Measurements from ENCODE around the gene SPON1. TPM values are rescaled to one million over a fixed set of nuclear protein-coding genes. Genes with fewer than 3 reads are reported as not detected.

SPON1 gene
- total RNA-seq, 3 donors from 2014 or later (not counting 1 experiment from before 2014, with no cell fraction given) = 0.09 to 0.18 TPM; not detected in 1

DNA sequence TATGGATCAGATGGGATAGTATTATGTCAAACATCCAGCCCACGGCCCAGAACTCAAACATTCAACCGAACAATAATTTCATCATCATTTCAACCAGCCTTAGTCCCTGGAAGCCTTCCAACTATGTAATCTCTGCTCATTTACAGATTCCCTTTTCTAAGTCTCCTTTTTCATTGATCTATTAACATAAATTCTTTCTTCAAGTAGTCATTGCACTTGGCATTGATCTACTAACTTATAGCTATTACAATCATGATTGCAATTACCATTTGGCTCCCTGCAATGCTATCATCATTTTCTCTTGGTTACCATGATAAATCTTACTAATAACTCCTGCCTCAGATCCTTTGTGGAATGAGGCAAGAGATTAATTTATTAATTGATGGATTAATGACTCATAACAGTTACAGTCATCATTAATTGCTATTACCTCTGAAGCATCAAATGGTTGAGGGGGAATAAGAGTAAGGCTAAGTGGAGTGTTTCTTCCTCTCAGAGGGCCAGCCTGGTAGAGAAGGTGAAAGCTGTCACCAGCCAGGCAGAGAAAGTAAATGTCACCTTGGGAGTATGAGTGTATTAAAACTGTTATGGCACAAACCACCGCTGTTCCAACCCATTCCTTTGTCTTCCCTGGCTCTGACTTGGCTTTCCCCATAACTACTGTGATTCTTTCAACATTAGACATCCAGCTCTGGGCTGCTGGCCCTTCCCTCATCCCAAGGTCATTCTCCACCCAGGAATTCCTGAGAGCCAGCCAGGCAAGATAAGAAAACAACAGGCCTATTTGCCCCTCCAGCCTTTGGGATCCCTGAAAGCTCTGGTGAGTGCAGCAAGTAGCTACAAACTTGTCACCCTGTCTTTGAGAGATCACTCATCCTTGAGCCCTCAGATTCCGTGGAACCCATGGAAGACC lies 221.8 kb downstream of the SPON1 start:
- no peak overlapping the region for H3K27ac Mint-ChIP-seq
- 79% methylated on average over 4 of the region's 4 CpGs for WGBS (ENCODE audit: insufficient coverage)
- no peaks in the 10 kb centered on the region for H3K9me3 ChIP-seq (ENCODE audit: control insufficient read depth, insufficient read depth, low read length)
- no peak overlapping the region for H3K4me3 ChIP-seq (ENCODE audit: low read length)
- no peaks in the 10 kb centered on the region for H3K4me1 Mint-ChIP-seq
- no peaks in the 10 kb centered on the region for H3K27me3 ChIP-seq (ENCODE audit: control insufficient read depth, insufficient read depth, low read length)
- no peak overlapping the region for H3K4me3 Mint-ChIP-seq
- ATAC-seq (no peak), DNase-seq (no peak)
- no peaks in the 10 kb centered on the region for H3K4me1 ChIP-seq (ENCODE audit: control insufficient read depth, insufficient read depth, low read length)
- H3K9me3 Mint-ChIP-seq = no peaks in the 10 kb centered on the region
- TF ChIP-seq, protein P1, sequence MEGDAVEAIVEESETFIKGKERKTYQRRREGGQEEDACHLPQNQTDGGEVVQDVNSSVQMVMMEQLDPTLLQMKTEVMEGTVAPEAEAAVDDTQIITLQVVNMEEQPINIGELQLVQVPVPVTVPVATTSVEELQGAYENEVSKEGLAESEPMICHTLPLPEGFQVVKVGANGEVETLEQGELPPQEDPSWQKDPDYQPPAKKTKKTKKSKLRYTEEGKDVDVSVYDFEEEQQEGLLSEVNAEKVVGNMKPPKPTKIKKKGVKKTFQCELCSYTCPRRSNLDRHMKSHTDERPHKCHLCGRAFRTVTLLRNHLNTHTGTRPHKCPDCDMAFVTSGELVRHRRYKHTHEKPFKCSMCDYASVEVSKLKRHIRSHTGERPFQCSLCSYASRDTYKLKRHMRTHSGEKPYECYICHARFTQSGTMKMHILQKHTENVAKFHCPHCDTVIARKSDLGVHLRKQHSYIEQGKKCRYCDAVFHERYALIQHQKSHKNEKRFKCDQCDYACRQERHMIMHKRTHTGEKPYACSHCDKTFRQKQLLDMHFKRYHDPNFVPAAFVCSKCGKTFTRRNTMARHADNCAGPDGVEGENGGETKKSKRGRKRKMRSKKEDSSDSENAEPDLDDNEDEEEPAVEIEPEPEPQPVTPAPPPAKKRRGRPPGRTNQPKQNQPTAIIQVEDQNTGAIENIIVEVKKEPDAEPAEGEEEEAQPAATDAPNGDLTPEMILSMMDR (IDR thresholded peaks at IDR 0.05) = no peak
- H3K27ac ChIP-seq (ENCODE audit: low read length) = no peak overlapping the region
- no peaks in the 10 kb centered on the region for H3K36me3 Mint-ChIP-seq
- no peaks in the 10 kb centered on the region for H3K36me3 ChIP-seq (ENCODE audit: control insufficient read depth, insufficient read depth, low read length)
- peaks cover 13 to 16% of the 10 kb centered on the region in 2 donors for H3K27me3 Mint-ChIP-seq (ENCODE audit: low read depth in 2 of 2)
- intact Hi-C loops (cut with micrococcal nuclease) = no loop called here

DNA sequence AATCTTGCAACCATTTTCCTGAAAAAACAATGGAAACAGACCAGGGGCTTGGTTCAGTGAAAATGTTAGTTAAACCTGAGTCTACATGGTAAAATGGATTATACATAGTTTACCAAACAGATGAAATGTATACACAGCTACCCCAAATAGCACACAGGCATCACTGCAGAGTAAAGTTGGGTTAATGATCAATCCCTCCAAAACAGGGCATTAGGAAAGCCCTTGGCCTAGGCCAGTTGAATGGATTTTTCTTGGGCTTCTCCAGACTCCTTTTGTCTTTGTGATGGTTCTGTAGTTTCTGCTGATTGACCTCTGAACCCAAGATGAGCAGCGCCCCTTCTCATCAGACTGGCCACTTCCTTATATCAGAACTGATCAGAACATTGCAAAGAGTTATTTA lies 222.9 kb downstream of the SPON1 start:
- H3K36me3 Mint-ChIP-seq = no peaks in the 10 kb centered on the region
- DNase-seq = no peak
- Histone ChIP-seq H3K4me3 (ENCODE audit: low read length) (no peak overlapping the region), H3K9me3 (ENCODE audit: control insufficient read depth, insufficient read depth, low read length) (no peaks in the 10 kb centered on the region), H3K36me3 (ENCODE audit: control insufficient read depth, insufficient read depth, low read length) (no peaks in the 10 kb centered on the region), H3K4me1 (ENCODE audit: control insufficient read depth, insufficient read depth, low read length) (no peaks in the 10 kb centered on the region), H3K27ac (ENCODE audit: low read length) (no peak overlapping the region), H3K27me3 (ENCODE audit: control insufficient read depth, insufficient read depth, low read length) (no peaks in the 10 kb centered on the region)
- TF ChIP-seq, protein P1 (IDR thresholded peaks at IDR 0.05) = no peak
- no peaks in the 10 kb centered on the region for H3K4me1 Mint-ChIP-seq
- no peak for ATAC-seq
- H3K4me3 Mint-ChIP-seq = no peak overlapping the region
- H3K27ac Mint-ChIP-seq = no peak overlapping the region
- peaks cover 4 to 16% of the 10 kb centered on the region in 2 donors for H3K27me3 Mint-ChIP-seq (ENCODE audit: low read depth in 2 of 2)
- intact Hi-C loops (cut with micrococcal nuclease) = no loop called here
- 91% methylated on average over 1 of the region's 1 CpG for WGBS (ENCODE audit: insufficient coverage)
- H3K9me3 Mint-ChIP-seq = no peaks in the 10 kb centered on the region

DNA sequence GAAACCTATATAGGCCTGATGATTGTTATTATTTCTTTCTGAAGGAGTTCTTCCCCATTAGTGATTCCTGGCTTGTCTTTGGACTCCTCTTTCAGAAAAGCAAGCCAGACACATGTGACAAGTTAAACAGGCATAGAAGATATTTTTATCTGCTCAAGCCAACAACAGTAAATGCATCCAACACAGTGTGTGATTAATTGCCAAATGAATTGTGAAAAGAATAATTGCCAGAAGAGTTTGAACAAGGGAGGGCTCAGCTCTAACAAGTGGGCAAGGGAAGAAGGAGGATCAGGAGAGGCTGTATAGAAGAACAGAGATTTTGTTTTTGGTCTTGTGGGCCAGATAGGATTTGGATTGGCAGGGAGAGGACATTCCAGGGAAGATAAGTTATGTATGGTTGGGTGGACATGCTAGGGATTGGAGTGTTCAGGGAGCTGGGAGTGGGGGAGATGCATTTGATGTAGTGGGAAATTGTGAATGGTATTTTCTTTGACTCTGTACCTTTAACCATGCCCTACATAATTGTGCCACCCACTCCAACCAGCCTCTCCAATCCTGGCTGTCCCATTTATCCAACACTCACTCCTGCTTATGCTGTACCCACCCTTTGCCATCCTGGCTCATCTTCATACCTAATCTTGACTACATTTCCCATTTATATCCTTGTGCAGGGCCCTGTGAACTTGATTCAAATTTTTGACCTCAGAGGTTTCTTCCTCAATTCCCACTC lies 223.7 kb downstream of the SPON1 start:
- no peaks in the 10 kb centered on the region for H3K9me3 Mint-ChIP-seq
- no peak for ATAC-seq
- no peaks in the 10 kb centered on the region for H3K27me3 ChIP-seq (ENCODE audit: control insufficient read depth, insufficient read depth, low read length)
- H3K4me1 ChIP-seq (ENCODE audit: control insufficient read depth, insufficient read depth, low read length) = no peaks in the 10 kb centered on the region
- TF ChIP-seq, protein P1 (IDR thresholded peaks at IDR 0.05) = no peak
- no peak overlapping the region for H3K27ac ChIP-seq (ENCODE audit: low read length)
- H3K36me3 Mint-ChIP-seq = no peaks in the 10 kb centered on the region
- no peak for DNase-seq
- no peak overlapping the region for H3K4me3 ChIP-seq (ENCODE audit: low read length)
- intact Hi-C loops (cut with micrococcal nuclease) = no loop called here
- H3K36me3 ChIP-seq (ENCODE audit: control insufficient read depth, insufficient read depth, low read length) = no peaks in the 10 kb centered on the region
- H3K4me3 Mint-ChIP-seq = no peak overlapping the region
- H3K27ac Mint-ChIP-seq = no peak overlapping the region
- H3K27me3 Mint-ChIP-seq (ENCODE audit: low read depth in 2 of 2) = peaks cover 0 to 17% of the 10 kb centered on the region in 2 donors
- no peaks in the 10 kb centered on the region for H3K9me3 ChIP-seq (ENCODE audit: control insufficient read depth, insufficient read depth, low read length)
- no peaks in the 10 kb centered on the region for H3K4me1 Mint-ChIP-seq

All from natural killer cell (primary cell).